Measurements from ENCODE around the gene S100PBP. TPM values are rescaled to one million over a fixed set of nuclear protein-coding genes. Genes with fewer than 3 reads are reported as not detected.
A peak's percentile ranks its signal among the peaks of the same experiment; 100 is the strongest.

The S100PBP gene
- total and polyA plus RNA-seq, 9 of the 15 experiments (the other 6 are each of a cell fraction or from before 2014, with no cell fraction given) = 22.9 to 60.2 (median 32.9) TPM

DNA sequence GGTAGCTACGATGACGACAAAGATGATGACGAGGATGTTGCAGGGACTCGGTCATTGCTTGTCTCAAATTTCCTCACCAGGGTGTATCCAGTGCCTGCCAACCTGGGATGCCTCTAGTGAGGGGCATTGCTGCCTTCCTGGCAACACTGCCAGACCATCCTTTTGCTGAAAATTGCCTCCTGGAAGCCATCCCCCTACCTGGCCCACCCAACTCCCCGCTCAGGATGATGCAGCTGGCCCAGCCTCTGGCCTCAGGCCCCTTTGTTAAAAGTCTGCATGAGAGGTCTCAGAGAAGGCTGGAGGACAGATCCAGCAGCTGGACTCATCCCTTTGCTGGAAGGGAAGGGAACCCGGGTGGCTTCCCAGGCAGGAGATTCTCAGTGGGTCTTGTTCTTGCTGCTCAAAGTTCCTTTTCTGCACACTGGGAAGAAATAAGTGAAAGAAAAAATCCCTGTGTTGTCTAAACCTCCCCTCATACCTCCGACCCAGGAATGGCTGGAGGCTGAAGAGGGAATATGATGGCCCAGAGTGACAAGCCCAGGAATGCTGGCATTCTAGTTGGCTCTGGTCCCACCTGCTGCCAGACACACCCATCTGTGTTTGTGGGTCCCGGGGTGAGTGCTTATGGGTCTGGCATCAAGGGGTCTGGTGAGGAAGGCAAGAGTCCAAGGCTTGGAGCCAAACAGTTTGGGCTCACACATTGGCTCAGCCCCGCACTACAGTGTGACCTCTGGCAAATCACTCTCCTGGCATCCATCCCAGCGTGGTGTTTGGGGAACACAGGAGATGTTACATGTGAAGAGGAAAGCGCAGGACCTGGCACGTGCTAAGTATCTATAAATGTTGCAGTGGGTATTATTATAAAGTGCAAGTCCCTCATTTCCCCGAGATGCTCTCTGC lies 60.0 kb downstream of the S100PBP start:
- no peaks in the 10 kb centered on the region for H3K79me2 ChIP-seq (ENCODE audit: control insufficient read depth, insufficient read depth, low read length)
- peaks cover 2 to 10% of the 10 kb centered on the region in 2 experiments; a peak in 3 of 5 replicates for H3K4me1 ChIP-seq (replicated peaks in 1 of 2; ENCODE audit: control insufficient read depth in 2 of 2, insufficient read depth in 2 of 2, low read length in 2 of 2)
- no peak overlapping the region for H2AFZ ChIP-seq (ENCODE audit: low read depth, low read length)
- CTCF ChIA-PET (ENCODE audit: low intra/inter-chr PET ratio) = interaction anchor here (0.6 to 3.6 kb wide), 5 partner anchors 8 to 209 kb away, joined by 3 to 29 read pairs (median 3); no protein-coding TSS in a partner anchor
- in situ Hi-C loops (cut with MboI) (loop anchor here (25.0 kb wide), 1 partner anchor 735 kb away; no protein-coding TSS in a partner anchor), intact Hi-C loops (cut with micrococcal nuclease) (loop anchor here (2.0 kb wide), 1 partner anchor 207 kb away; no protein-coding TSS in a partner anchor)
- peaks cover 28% of the 10 kb centered on the region for H4K20me1 ChIP-seq (replicated peaks; ENCODE audit: control insufficient read depth, insufficient read depth, low read length)
- H3K9me3 ChIP-seq (replicated peaks; ENCODE audit: control insufficient read depth, insufficient read depth, low read depth, low read length) = no peaks in the 10 kb centered on the region
- no peak overlapping the region for H3K27ac ChIP-seq (ENCODE audit: extremely low read depth, low read depth, low read length)
- no peak overlapping the region for H3K9ac ChIP-seq (ENCODE audit: insufficient read depth in 1 of 2, low read depth in 2 of 2, low read length in 2 of 2)
- H3K4me2 ChIP-seq (ENCODE audit: insufficient read depth, low read length) = no peak overlapping the region
- DNase-seq (ENCODE audit: extremely low read depth in 1 of 4, low spot score in 3 of 4) (no peak), ATAC-seq (0 out of 3 replicates have a peak, but pooled peaks have one; percentile 4), FAIRE-seq (no peak)
- H3K4me3 ChIP-seq = no peak overlapping the region
- POLR2A ChIA-PET = interaction anchor here (1.1 kb wide), 1 partner anchor 67 kb away, joined by 3 read pairs; no protein-coding TSS in a partner anchor
- WGBS (ENCODE audit: insufficient coverage, low coverage, missing lambda C conversion rate) = 2% methylated on average over 13 of the region's 13 CpGs
- no TSS peak for BruUV-seq (replicated peaks)
- H3K9me1 ChIP-seq (ENCODE audit: control insufficient read depth, insufficient read depth, low read length) = no peaks in the 10 kb centered on the region
- H3K36me3 ChIP-seq (ENCODE audit: control insufficient read depth, insufficient read depth, low read length) = no peaks in the 10 kb centered on the region
- H3K27me3 ChIP-seq (ENCODE audit: control insufficient read depth in 2 of 2, insufficient read depth in 2 of 2, low read length in 2 of 2) = peaks cover 15 to 38% of the 10 kb centered on the region in 2 experiments; a peak in 4 of 5 replicates
- TF ChIP-seq CREM (IDR thresholded peaks at IDR 0.05; ENCODE audit: low read depth) (peak; percentile 41; the same call in 1 of the 2 replicates), TEAD4 (IDR thresholded peaks at IDR 0.05; ENCODE audit: low read length) (no peak), TEAD4 (CRISPR knock-in tag; IDR thresholded peaks at IDR 0.05; ENCODE audit: borderline replicate concordance) (no peak), PHF8 (IDR thresholded peaks at IDR 0.05; ENCODE audit: borderline replicate concordance, low read length) (no peak), HDAC6 (IDR thresholded peaks at IDR 0.05; ENCODE audit: low read depth, low read length) (no peak), ATF1 (CRISPR knock-in tag; IDR thresholded peaks at IDR 0.05) (no peak), ATF1 (tag; IDR thresholded peaks at IDR 0.05) (peak; percentile 36; the same call in 1 of the 2 replicates), ZNF592 (IDR thresholded peaks at IDR 0.05) (no peak), CREB1 (IDR thresholded peaks at IDR 0.05) (peak; percentile 33; the same call in 1 of the 2 replicates), CREB1 (CRISPR knock-in tag; IDR thresholded peaks at IDR 0.05) (no peak), ZNF583 (CRISPR knock-in tag; IDR thresholded peaks at IDR 0.05) (no peak)
- TF ChIP-seq, protein P1, sequence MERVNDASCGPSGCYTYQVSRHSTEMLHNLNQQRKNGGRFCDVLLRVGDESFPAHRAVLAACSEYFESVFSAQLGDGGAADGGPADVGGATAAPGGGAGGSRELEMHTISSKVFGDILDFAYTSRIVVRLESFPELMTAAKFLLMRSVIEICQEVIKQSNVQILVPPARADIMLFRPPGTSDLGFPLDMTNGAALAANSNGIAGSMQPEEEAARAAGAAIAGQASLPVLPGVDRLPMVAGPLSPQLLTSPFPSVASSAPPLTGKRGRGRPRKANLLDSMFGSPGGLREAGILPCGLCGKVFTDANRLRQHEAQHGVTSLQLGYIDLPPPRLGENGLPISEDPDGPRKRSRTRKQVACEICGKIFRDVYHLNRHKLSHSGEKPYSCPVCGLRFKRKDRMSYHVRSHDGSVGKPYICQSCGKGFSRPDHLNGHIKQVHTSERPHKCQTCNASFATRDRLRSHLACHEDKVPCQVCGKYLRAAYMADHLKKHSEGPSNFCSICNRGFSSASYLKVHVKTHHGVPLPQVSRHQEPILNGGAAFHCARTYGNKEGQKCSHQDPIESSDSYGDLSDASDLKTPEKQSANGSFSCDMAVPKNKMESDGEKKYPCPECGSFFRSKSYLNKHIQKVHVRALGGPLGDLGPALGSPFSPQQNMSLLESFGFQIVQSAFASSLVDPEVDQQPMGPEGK (CRISPR knock-in tag; IDR thresholded peaks at IDR 0.05; ENCODE audit: borderline replicate concordance) = no peak

All from K562 (cell line).